HEK293 (cell line): ENCODE data around the gene RORB.

Source experiments
- BCL11A ChIP-seq: fragments of 450-650 bp; formaldehyde crosslinking; IDR thresholded peaks from 2 replicates; pipeline ENCODE4 v1.5.1; 2016; ENCODE audit warnings: low read depth, missing biosample characterization, missing genetic modification characterization
- CTCF ChIP-seq: fragments of 450-650 bp; formaldehyde crosslinking; IDR thresholded peaks from 2 replicates; pipeline ENCODE4 v1.5.1; 2016; ENCODE audit warnings: missing biosample characterization, missing genetic modification characterization
- MYNN ChIP-seq: fragments of 450-650 bp; formaldehyde crosslinking; IDR thresholded peaks from 2 replicates; pipeline ENCODE4 v1.5.1; 2016; ENCODE audit warnings: missing biosample characterization, missing genetic modification characterization, borderline replicate concordance
- ZBTB11 ChIP-seq: fragments of 450-650 bp; formaldehyde crosslinking; conservative IDR thresholded peaks from 2 replicates; pipeline ENCODE4 v1.5.1; 2016; ENCODE audit warnings: low read depth, missing biosample characterization, missing genetic modification characterization
- ZBTB6 ChIP-seq: fragments of 450-650 bp; formaldehyde crosslinking; IDR thresholded peaks from 2 replicates; pipeline ENCODE4 v1.5.1; 2017; ENCODE audit warnings: missing biosample characterization, missing genetic modification characterization
- ZFP37 ChIP-seq: fragments of 450-650 bp; formaldehyde crosslinking; IDR thresholded peaks from 2 replicates; pipeline ENCODE4 v1.5.1; 2016; ENCODE audit warnings: missing biosample characterization, missing genetic modification characterization
- ZNF280C ChIP-seq: fragments of 450-650 bp; formaldehyde crosslinking; IDR thresholded peaks from 2 replicates; pipeline ENCODE4 v1.5.1; 2016; ENCODE audit warnings: missing biosample characterization, missing genetic modification characterization
- ZNF311 ChIP-seq: fragments of 450-650 bp; formaldehyde crosslinking; IDR thresholded peaks from 2 replicates; pipeline ENCODE4 v1.5.1; 2017; ENCODE audit warnings: missing biosample characterization, missing genetic modification characterization, borderline replicate concordance
- ZNF335 ChIP-seq: fragments of 450-650 bp; formaldehyde crosslinking; conservative IDR thresholded peaks from 2 replicates; pipeline ENCODE4 v1.5.1; 2016; ENCODE audit warnings: missing biosample characterization, missing genetic modification characterization
- ZNF660 ChIP-seq: fragments of 450-650 bp; IDR thresholded peaks from 2 replicates; pipeline ENCODE4 v1.5.1; 2018; ENCODE audit warnings: missing biosample characterization, mild to moderate bottlenecking, missing genetic modification characterization

- TF ChIP-seq ZNF280C (tag by site-specific recombination): no peak
- no peak for TF ChIP-seq ZBTB11 (tag by site-specific recombination)
- TF ChIP-seq ZNF660: no peak
- TF ChIP-seq CTCF (tag by site-specific recombination): no peak
- no peak for TF ChIP-seq ZNF311 (tag by site-specific recombination)
- TF ChIP-seq MYNN: no peak
- no peak for TF ChIP-seq BCL11A (tag by site-specific recombination)
- TF ChIP-seq ZNF335 (tag by site-specific recombination): no peak
- TF ChIP-seq ZBTB6 (tag by site-specific recombination): no peak
- TF ChIP-seq ZFP37 (tag by site-specific recombination): no peak
Measured at GRCh38 chr9:74449060-74449459, 48.1 kb upstream of the RORB start.
